Stimulated activated naive CD4-positive, alpha-beta T cell (primary cell): ENCODE data around the gene RGS19.

Experiments
- DNase-seq, 6 experiments: peaks; one replicate each; lab custom pipeline; 2025; lab: John Stamatoyannopoulos, UW

RGS19 gene

DNA sequence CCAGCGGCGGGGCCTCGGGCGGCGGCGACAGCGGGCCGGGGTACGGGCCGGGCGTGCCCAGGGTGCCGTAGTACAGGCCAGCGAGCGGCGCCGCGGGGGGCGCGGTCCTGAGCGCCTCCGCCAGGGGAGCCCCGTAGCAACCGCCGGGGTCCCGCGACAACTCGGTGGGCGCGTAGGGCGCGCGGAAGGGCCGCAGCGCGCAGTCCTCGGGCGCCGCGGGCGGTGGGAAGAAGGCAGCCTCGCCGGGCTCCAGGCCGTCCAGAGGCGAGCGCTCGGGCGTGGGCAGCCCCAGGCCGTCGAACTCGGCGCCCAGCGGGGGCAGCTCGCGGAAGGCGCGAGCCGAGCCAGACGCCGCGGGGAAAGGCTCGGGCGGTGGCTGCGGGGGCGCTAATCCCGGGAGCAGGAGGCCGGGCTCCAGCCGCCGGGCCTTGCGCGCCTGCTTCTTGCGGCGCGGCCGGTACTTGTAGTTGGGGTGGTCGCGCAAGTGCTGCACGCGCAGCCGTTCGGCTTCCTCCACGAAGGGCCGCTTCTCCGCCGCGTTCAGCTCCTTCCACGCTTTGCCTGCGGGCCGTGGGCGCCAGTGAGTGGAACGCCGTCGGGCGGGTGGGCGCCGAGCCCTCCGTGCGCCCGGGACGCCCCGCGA lies 30.8 kb downstream of the RGS19 start:
- DNase-seq = no peak

DNA sequence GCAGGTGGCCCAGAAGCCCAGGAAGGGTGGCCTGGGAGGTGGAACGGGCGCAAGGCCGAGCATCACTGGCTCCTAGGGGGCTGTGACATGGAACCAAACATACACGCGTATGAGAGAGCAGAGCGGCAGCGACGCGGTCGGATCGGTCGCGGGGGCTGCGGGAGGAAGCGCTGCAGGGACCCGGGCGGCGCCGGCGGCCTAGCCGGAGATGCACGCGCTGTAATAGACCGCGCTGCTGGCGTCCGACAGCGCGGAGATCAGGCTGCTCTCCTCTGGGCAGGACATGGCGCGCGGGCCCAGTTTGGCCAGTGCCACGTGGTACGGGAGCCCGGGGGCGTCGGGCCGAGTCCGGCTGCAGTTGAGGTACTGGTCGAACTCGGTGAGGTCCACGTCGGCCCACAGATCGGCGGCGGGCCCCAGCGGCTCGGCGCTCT lies 31.3 kb downstream of the RGS19 start:
- DNase-seq = no peak

DNA sequence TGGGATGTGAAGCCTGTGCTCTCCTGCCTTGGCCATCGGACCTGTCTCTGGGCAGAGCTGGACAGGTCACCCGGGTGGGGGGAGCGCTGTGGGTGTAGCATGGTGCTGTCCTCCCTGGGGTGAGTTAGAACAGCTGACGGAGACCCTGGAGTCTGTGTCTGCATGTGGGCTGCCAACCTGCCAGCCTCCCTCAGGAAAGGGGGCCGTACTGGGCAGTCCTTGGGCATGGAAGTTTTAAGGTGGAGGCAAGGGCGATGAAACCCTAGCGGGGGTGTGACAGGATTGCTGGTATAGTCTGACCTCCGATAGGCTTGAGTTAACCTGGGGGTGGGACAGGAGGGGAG lies 32.3 kb downstream of the RGS19 start:
- no peak for DNase-seq

DNA sequence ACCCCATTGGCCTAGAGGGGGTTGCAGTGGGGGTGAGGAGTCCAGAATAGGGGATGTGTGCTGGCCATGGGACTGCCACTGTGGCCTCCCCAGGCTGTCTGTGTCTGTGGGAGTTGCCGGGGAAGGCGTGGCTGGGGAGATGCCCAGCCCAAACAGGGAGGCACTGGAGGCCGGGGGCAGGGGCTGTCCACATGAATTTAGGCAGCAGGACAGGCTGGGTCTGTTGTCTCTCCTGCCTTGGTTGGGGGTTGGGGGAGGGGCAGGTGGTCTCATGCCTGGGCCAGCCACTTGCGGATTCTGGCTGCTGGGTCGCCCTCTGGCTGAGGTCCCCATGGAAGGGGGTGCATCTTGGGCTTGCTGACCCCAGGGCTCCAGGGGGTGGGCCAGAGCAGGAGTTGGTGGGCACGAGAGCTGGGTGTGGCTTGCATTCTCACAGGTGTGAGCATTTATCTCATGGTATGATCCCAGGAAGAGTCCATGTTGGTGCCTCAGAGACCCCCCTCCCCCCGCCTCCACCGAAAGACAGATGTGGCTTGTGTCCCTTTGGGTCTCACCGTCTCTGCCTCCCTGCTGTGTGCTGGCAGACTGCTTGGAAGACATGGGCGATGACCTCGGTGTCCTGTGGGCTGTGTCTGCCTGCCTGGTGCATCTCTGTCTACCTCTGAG lies 33.8 kb downstream of the RGS19 start:
- no peak for DNase-seq

DNA sequence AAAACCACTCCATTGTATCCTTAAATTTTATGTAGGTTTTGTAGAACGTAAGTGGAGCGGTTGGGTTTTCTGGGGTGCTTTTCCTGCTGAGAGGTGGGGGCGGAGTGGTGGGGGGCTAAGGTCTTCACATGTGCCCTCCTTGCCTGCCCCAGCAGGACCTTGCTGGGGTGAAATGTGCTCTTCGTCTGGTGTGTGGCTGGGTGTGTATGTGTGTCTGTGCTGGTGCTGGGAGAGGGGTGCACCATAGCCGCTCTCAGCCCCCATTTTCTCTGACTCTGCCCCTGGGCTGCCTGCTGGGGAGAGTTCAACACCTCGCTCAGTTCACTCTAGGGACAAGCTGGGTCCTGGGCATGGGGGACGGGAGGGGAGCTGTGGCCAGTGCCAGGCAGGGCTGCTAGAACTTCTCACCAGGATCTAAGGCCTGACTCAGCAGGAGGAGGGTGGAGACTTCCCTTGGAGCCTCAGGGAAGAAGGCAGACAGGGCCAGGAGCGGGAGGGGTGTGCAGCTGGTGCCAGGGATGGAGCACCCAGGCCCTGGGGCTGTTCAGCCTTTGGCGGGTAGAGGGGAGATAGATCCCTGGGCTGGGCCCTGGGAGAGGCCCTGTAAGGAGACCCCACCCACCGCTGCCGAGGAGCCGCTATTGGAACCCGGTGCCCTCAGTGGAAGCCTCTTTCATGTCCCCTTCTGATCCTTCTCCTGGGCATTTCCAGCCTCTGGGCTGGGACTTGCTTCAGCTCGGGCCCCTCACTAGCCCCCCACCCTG lies 34.7 kb downstream of the RGS19 start:
- DNase-seq = no peak

DNA sequence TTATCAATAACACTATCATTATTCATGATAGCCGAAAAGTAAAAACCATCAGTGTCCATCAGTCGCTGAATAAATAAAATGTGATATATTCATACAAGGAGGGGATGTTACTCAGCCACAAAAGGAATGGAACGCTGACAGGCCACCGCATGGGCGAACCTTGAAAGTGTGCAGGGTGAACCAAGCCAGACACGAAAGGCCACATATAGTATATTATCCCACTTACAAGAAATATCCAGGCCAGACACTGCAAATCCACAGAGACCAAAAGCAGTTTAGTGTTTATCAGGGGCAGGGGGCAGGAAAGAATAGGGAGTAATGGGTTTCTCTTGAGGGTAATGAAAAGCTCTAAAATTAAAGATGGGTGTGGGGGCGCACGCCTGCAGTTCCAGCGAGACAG lies 35.5 kb downstream of the RGS19 start:
- DNase-seq = no peak

DNA sequence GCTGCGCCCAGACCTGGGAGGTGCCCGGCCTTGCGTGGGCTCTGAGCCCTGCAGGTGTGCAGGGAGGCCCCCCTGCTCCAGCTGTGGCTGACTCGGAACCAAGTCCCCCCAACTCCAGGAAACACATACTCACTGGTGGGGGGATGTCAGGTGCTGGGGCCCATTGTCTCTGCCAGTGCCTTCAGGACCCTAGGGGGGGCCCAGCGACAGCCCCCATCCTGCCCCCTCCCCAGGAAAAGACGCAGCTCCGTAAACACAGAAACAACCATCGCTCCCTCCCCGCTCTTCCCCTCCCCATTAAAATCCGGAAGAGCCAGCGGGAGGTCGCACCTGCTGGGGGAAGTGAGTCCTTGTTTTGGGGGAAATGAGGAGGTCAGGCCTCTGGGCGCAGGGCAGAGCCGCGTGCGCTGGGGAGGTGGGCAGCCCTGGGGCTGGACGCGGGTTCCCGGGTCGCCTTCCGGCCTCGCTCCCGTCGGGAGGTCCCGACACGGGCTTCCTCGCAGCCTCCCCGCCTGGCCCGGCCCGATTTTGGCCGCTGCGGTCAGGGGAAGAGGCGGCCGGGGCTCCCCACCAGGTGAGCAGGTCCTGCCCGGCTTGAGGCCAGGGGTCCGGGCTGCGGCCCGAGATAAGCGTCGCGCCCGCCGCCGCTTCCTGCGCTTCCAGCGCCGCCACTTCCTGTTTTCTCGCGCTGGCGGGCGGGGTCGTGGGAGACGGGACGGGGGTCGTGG lies 37.1 kb downstream of the RGS19 start:
- DNase-seq = peak in 1 of 6 experiments; percentile 40

DNA sequence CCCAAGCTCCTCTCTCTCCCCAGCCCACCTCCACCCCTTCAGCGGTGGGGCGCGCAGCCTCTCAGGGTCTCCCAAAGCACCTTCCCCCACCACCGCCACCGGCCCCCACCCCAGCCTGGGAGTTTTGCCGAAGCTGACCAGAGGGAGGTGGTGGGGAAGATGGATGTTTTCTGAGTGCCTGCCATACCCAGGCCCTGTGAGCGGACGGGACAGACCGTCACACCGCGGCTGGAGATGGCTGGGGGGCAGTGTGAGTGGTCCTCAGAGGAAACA lies 37.6 kb downstream of the RGS19 start:
- DNase-seq = no peak

DNA sequence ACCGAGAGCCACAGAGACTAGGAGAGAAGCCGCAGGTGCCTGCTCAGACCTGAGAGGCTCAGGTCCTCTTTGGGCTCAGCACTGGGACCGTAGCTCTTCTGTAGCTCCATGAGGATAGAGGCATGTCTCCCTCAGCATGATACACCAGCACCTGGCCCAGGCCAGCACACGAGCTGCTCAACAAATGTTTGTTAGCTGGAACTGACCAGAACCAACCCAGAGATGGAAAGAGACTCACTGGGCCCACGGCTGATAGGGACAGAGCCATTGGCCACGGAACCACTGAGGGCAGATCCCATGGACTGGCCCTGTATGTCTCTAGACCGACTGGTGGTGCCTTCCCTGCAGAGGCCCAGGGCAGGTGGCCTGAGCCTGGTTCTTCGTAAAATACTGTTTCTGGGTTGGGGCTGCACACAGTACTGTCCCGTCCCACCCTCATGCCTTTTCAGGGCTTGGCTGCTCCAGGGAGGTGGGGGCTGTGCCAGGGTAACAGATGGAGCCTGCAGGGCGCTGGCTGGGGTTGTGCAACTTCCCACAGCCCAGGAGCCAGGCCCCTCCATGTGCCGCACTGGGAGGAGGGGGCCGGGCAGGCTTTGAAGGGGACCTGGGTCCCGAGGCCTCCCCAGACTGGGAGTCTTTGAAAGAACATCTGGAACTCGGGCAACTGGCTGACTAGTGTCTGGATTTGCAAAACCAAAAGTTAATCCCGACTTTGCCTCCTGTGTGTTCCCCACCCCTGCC lies 38.1 kb downstream of the RGS19 start:
- DNase-seq = no peak

DNA sequence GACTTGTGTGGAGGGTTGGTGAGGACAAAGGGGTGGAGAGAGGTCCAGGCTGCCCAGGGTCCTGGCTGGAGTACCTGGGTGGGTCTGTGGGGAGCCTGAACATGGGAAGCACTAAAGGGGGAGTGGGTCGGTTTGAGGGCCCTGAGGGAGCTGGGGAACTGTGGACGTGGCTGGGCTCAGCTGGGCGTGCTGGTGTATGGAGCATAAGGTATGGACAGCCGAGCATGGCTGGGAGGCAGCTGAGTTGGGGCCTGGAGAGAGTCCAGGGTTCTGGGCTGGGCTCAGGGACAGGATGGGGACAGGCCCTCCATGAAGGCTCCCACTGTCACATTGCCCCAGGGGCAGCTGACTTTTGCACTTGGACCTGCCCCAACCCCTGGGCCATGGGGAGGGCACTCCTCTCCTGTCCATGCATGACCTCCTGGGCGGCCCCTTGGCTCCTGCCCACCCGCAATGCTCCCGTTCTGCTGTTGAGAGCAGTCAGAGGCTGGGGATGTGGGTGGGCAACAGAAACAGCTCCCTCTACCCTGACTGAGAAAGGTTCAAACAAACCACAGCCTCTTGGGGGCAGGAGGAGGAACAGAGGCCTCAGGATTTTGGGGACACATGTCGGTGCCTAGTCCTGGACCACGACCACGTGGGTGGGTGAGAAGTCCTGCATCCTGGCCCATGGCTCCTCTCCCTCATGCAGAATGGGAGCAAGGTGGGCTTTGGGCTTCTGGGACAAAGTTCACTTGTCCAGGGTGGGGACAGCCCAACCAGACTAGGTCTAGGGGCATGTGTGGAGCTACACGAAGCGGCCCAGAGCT lies 38.9 kb downstream of the RGS19 start:
- DNase-seq = no peak

DNA sequence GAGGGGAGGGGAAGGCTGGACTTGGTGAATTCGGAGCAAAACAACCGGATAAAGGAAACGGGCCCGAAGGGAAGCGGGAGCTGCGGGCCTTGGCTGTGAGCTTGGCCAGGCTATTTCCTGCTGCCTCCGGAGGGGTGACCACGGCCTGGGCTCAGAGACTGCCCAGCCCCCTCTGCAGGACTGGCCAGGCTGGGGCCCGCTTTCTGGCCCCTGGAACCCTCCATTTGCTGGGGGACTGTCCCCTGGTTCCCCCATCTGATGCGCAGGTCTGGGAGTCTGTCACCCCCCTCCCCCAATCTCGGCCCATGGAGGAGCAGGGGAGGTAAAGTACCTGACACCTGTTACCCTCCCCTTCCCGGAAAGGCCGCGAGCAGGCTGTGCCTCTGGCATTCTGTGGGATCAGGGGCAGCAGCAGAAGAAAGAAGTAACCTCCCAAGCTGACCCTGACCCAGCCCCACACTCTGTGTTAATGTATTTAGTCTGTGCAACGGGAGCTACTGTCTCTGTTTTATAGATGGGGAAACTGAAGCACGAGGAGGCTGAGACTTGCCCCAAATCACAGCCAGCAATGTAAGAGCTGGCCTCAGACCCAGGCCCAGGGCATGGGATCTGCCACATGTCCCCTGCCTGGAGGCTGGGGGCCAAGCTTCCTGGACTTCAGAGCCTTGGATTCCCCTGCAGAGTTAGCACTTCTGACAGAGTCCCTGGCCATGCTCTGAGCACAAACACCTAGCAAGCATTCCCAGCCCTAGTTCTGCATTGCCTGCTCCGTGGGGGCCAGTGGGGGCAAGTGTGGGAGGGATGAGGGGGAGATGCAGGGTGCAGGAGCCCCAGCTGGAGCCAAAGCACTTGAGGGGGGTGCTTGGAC lies 39.8 kb downstream of the RGS19 start:
- no peak for DNase-seq

DNA sequence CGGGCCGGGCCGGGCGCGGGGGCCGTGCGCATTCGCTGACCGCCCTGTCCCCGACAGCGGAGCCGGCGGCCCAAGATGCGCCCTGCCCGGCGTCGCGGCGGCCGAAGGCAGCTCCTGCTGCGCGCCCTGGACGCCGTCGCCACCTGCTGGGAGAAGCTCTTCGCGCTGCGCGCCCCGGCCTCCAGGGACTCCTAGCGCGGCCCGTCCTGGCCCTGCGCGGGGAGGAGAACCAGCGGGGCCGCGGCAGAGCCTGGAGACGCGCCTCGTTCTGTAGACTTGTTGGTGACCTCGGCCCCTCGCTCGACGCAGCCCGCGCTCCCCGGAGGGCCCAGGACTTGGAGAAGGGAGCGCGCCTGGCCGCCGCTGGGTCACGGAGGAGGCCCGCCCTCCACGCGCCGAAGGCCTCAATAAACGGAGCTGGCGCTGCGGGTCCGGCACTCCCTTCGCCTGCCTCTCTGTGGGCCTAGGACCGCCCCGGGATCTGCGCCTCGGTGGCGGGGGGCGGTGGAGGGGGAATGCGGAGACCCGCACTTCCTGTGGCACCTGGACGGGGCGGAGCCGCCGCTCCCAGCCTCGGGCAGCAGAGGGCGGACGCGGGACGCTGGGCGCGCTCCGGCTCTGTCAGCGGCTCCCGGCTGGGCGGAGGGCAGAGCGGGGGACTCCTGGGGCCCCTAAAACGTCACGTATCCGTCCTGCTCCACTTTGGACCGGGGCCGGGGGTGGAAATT lies 40.6 kb downstream of the RGS19 start:
- DNase-seq = peak; percentile 47 to 77 (median 68)

DNA sequence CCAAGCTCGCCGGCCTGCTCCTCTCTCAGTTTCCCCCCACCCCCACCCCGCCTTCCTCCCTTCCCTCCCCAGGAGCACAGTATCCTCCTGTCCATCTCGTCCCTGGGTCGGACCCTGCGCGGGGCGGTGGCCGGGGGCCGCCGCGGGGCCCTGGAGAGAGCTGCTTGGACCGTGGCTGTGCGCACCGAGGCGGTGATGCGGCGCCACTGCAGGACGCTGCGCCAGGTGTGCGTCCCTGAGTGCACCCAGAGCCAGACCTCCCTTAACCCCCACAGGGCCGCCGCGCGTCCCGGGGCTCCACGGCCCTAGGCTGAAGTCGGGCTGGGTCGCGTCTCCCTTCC lies 41.1 kb downstream of the RGS19 start:
- peak in 1 of 6 experiments; percentile 42 for DNase-seq

DNA sequence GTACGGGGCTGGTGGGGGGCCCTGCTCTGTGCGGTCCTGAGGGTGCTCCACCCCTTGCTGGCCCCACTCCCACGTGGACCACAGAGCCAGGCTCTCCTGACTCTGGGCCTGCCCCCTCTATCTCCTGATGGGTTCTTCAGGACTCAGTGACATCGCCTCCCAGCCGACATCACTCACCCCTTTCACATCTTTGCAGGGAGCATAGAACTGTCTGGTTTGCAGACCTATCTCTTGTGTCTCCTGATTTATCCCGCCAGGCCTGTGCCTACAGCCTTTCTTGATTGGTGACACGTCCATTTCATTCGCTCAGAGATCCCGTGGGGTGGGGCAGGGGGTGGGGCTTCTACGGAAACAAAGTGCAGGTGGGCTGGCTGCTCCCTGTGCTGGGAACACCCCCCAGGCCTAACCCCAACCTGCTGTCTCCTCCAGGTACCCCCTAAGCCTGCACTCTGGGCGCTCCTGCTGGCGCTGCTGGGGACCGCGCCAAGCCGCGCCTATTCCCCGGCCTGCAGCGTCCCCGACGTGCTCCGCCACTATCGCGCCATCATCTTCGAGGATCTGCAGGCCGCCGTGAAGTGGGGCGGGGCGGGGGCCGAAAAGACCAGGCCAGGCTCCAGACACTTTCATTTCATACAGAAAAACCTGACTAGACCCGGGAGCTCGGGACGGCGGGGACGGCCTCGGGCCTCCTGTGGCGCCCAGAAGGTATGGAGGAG lies 41.7 kb downstream of the RGS19 start:
- DNase-seq = peak in 2 of 6 experiments; percentile 14 to 23

DNA sequence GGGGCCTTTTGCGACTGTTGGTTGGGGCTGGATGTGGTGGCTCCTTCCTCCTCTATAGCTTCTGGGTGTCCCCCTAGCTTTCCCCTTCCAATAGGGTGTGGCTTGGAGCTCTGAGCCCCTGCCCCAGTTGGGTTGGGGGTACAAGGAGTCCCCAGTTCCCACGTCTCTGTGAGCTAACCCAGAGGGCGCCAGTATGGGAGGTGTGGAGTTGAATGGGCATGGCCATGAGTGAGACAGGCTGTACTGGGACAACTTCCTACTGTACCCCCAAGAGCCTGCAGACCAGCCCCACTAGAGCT lies 42.2 kb downstream of the RGS19 start:
- DNase-seq = no peak

DNA sequence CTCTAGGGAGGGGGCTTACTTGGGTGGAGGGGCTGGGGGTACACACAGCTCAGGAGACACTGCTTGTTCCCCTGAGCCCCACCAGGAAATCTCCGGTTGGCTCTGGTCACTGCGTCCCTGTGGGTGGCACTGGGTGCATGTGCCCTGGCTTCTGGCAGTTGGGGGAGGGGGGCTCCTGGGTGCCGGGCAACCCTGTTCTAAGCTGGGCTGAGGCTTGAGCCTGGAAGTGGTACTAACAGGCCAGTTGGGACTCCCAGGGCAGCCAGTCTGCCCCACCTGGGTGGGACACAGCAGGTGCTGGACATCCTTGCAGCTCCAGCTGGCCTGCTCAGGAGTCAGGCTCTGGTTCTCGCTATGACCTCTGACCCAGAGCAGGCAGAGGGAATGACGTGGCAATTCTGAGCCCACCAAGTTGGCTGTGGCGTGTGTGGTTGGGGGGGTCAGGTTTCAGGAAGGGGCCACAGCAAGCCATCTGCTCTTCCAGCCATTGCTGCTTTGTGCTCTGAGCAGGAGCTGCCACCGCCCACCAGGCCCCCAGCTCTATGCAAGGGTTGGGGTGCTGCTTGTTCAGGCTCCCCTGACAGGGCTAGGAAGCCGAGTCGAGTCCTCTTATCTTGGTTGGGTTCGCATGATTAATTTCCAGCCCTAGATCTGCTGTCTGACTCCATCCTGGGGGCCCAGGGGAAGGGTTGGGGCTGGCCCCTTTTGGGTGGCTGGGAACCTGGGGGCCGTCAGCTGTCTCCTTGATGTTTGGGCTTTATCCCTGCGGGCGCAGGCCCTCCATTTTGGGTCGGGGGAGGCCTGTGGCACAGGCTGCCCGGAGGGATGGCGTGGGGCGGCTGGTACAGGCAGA lies 42.7 kb downstream of the RGS19 start:
- no peak for DNase-seq

DNA sequence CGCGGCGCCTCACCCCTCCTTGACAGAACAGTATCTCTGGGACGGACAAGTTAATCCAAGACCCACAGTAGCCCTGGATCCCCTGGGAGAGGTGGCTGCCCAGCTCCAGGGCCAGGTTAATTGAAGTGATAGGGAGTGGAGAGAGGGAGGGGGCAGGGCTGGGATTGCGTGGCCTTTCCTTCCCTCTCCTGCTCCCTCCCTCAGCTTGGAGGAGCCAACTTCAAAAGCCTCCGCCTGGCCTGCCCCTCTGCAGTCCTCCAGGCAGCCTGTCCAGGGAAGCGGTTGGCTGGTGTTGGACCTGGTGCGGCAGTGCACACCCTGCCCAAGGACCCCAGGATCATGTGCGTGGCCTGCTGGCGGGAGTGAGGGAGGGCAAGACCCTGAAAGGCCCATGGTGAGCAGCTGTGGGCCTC lies 43.4 kb downstream of the RGS19 start, which contains the start of gene C20orf204:
TSS of gene C20orf204 (plus strand) at position 250 of the 413 bp plus-strand sequence. CDS start at position 392, 142 bp downstream.
- no peak for DNase-seq
